IMR-90 (cell line): ENCODE results near the gene TMCC1.
A peak's percentile ranks its signal among the peaks of the same experiment; 100 is the strongest.

Experiments
- BHLHE40 ChIP-seq: fragments of 150-350 bp; IDR thresholded peaks from 2 replicates; pipeline ENCODE4 v1.6.1; 2016; ENCODE audit warnings: mild to moderate bottlenecking, low read depth, low read length
- CEBPB ChIP-seq: IDR thresholded peaks from 2 replicates; pipeline ENCODE4 v1.6.1; 2012; ENCODE audit warnings: low read depth, low read length, improper control_type of control experiment
- FOS ChIP-seq: fragments of 150-350 bp; IDR thresholded peaks from 2 replicates; pipeline ENCODE4 v1.6.1; 2016; ENCODE audit warnings: low read depth, low read length
- MAZ ChIP-seq: IDR thresholded peaks from 2 replicates; pipeline ENCODE4 v1.6.1; 2012; ENCODE audit warnings: low read depth, mild to moderate bottlenecking, low read length, improper control_type of control experiment, moderate library complexity, borderline replicate concordance
- POLR2A ChIP-seq: IDR thresholded peaks from 2 replicates; pipeline ENCODE4 v1.6.1; 2012; ENCODE audit warnings: mild to moderate bottlenecking, low read depth, low read length
- RAD21 ChIP-seq: IDR thresholded peaks from 2 replicates; pipeline ENCODE4 v1.6.1; 2012; ENCODE audit warnings: low read length, improper control_type of control experiment
- RFX5 ChIP-seq: IDR thresholded peaks from 2 replicates; pipeline ENCODE4 v1.8.0; 2012; ENCODE audit warnings: low read depth, mild to moderate bottlenecking, low read length, moderate library complexity
- SMC3 ChIP-seq: fragments of 150-350 bp; IDR thresholded peaks from 2 replicates; pipeline ENCODE4 v1.6.1; 2016; ENCODE audit warnings: low read depth, mild to moderate bottlenecking, antibody characterized with exemption, low read length, moderate library complexity
- TF ChIP-seq, protein P1 (sequence below): conservative IDR thresholded peaks from 2 replicates; pipeline ENCODE4 v1.5.1; 2012; ENCODE audit warnings: mild to moderate bottlenecking, low read depth, low read length, improper control_type of control experiment
- TF ChIP-seq, protein P2 (sequence below): fragments of 150-350 bp; IDR thresholded peaks from 2 replicates; pipeline ENCODE4 v1.6.1; 2017; ENCODE audit warnings: mild to moderate bottlenecking, antibody characterized with exemption, low read length, low read depth

DNA sequence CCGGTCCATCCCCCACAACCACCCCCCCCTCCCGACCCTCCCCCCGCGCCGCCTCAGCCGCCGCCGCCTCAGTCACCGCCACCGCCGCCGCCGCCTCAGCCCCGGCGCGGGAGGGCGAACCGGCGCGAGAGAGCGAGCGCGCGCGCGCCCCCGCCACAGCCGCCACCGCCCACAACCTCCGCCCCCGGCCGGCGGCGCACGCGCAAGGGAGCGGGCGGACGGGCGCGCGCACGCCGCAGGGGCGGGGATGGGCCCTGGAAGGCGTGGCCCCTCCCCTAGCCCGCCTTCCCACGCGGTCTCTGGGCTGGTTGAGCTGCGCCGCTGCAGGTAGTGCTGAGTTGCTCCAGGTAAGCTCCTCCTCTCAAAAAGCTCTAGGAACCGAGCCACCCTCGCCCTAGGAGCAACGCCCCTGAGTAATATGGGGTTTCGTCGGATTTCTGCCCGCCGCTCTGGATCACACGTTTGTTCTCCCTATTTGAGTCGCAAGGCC, at the start of gene TMCC1:
- TF ChIP-seq FOS (no peak), RFX5 (no peak), SMC3 (no peak), CEBPB (no peak), POLR2A (no peak), BHLHE40 (no peak), RAD21 (no peak), MAZ (peak; percentile 63; the same call in 1 of the 2 replicates)
- TF ChIP-seq, protein P1, sequence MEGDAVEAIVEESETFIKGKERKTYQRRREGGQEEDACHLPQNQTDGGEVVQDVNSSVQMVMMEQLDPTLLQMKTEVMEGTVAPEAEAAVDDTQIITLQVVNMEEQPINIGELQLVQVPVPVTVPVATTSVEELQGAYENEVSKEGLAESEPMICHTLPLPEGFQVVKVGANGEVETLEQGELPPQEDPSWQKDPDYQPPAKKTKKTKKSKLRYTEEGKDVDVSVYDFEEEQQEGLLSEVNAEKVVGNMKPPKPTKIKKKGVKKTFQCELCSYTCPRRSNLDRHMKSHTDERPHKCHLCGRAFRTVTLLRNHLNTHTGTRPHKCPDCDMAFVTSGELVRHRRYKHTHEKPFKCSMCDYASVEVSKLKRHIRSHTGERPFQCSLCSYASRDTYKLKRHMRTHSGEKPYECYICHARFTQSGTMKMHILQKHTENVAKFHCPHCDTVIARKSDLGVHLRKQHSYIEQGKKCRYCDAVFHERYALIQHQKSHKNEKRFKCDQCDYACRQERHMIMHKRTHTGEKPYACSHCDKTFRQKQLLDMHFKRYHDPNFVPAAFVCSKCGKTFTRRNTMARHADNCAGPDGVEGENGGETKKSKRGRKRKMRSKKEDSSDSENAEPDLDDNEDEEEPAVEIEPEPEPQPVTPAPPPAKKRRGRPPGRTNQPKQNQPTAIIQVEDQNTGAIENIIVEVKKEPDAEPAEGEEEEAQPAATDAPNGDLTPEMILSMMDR: no peak
- TF ChIP-seq, protein P2, sequence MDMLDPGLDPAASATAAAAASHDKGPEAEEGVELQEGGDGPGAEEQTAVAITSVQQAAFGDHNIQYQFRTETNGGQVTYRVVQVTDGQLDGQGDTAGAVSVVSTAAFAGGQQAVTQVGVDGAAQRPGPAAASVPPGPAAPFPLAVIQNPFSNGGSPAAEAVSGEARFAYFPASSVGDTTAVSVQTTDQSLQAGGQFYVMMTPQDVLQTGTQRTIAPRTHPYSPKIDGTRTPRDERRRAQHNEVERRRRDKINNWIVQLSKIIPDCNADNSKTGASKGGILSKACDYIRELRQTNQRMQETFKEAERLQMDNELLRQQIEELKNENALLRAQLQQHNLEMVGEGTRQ: no peak
